Endodermal cell (in vitro differentiated cells): ENCODE results near the gene CITED2. TPM values are rescaled to one million over a fixed set of nuclear protein-coding genes. Genes with fewer than 3 reads are reported as not detected.

ENCODE experiments used
- DNase-seq: peaks from one replicate; pipeline ENCODE4 v3.0.0-alpha.2; 2017
- H3K27ac ChIP-seq: 2 replicates; pipeline ENCODE4 v1.5.1; 2013; ENCODE audit warnings: mild to moderate bottlenecking, low read depth, low read length, moderate library complexity
- H3K27me3 ChIP-seq: 2 replicates; pipeline ENCODE4 v1.6.1; 2013; ENCODE audit warnings: mild to moderate bottlenecking, low read length, moderate library complexity; ENCODE audit not compliant: insufficient read depth, control insufficient read depth, poor library complexity, severe bottlenecking
- H3K36me3 ChIP-seq: 2 replicates; pipeline ENCODE4 v1.7.0; 2013; ENCODE audit warnings: mild to moderate bottlenecking, low read length, moderate library complexity; ENCODE audit not compliant: control insufficient read depth, insufficient read depth
- H3K4me1 ChIP-seq: one replicate; pipeline ENCODE4 v1.7.0; 2013; ENCODE audit warnings: low read length; ENCODE audit not compliant: control insufficient read depth, insufficient read depth
- H3K4me3 ChIP-seq: 2 replicates; pipeline ENCODE4 v1.5.1; 2013; ENCODE audit warnings: mild to moderate bottlenecking, low read length, moderate library complexity
- H3K9ac ChIP-seq: 2 replicates; pipeline ENCODE4 v1.6.1; 2013; ENCODE audit warnings: mild to moderate bottlenecking, low read length, moderate library complexity; ENCODE audit not compliant: poor library complexity, severe bottlenecking; ENCODE audit errors: extremely low read depth
- H3K9me3 ChIP-seq: 2 replicates; pipeline ENCODE4 v1.6.1; 2013; ENCODE audit warnings: mild to moderate bottlenecking, low read length, moderate library complexity; ENCODE audit not compliant: control insufficient read depth
- H3K27ac Mint-ChIP-seq: 2 replicates; pipeline ENCODE4 v1.8.0; 2020; ENCODE audit warnings: mixed read lengths
- H3K27me3 Mint-ChIP-seq: 2 replicates; pipeline ENCODE4 v1.8.0; 2021; ENCODE audit warnings: mild to moderate bottlenecking, mixed read lengths; ENCODE audit not compliant: insufficient read depth
- H3K36me3 Mint-ChIP-seq: 2 replicates; pipeline ENCODE4 v1.8.0; 2020; ENCODE audit warnings: low read depth, mixed read lengths
- H3K4me1 Mint-ChIP-seq: 2 replicates; pipeline ENCODE4 v1.8.0; 2020; ENCODE audit warnings: mixed read lengths
- H3K4me3 Mint-ChIP-seq: 2 replicates; pipeline ENCODE4 v1.8.0; 2020; ENCODE audit warnings: mild to moderate bottlenecking, moderate library complexity, mixed read lengths
- H3K9me3 Mint-ChIP-seq: 2 replicates; pipeline ENCODE4 v1.8.0; 2020; ENCODE audit warnings: mild to moderate bottlenecking, mixed read lengths
- CTCF ChIP-seq: fragments of 200-600 bp; sonication (generic); conservative IDR thresholded peaks from 2 replicates; pipeline ENCODE4 v1.5.0; 2021; ENCODE audit warnings: antibody characterized with exemption, mild to moderate bottlenecking
- WGBS, 2 experiments: methylation state at CpG; one replicate each; pipeline versions ENCODE4 v1.1.5 to v1.1.7; 2013; ENCODE audit warnings: missing lambda C conversion rate in 2 of 2, mixed read lengths in 1 of 2; ENCODE audit not compliant: insufficient coverage in 1 of 2, insufficient read length in 1 of 2; 5-methylcytosine and 5-hydroxymethylcytosine counted together
- total RNA-seq, 2 donors: library from RNA; stranded (reverse); fragmentation: NEBNext Ultra II Directional in 1 of 2; extraction: Animal tissue kit (Norgen Biotek cat#: 25700) in 1 of 2; gene quantifications; 2 replicates in 1 of 2; 3 replicates in 1 of 2; pipeline ENCODE4 v1.2.1, GENCODE V29; 2021

Gene CITED2
- total RNA-seq, 2 donors from 2014 or later: 80.2 to 118 TPM

DNA sequence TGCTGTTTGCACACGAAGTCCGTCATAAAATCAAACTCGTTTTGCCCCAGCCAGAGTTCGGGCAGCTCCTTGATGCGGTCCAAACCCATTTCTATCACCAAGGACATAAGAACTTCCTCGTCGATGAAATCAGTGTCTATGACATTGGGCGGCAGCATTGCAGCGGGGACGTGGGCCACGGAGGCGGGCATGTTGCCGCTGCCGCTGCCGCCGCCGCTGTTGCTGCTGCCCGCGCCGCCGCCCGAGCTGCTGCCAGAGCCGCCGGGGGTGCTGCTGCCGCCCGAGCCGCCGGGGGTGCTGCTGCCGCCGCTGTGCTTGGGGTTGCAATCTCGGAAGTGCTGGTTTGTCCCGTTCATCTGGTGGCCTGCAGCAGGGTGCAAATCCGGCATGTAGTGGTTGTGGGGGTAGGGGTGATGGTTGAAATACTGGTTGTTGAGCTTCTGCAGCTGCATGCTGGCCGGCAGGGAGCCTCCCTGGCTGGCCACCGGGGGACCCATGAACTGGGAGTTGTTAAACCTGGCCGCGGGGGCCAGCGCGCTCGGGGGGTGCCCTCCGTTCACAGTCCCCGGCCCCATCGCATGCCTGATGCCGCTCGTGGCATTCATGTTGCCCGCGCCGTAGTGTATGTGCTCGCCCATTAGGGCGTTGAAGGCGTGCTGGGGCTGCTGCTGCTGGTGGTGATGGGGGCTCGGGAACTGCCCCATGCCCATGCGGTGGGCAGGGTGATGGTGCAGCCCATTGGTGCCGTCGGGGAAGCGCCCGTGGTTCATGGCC, 1.1 kb downstream of the CITED2 start:
- Mint-ChIP-seq H3K9me3 (no peaks in the 10 kb centered on the region), H3K27me3 (peaks cover 7% of the 10 kb centered on the region), H3K4me1 (peaks cover 41% of the 10 kb centered on the region), H3K4me3 (peak overlapping the region; percentile 100), H3K36me3 (peaks cover 19% of the 10 kb centered on the region), H3K27ac (peak overlapping the region; percentile 99)
- Histone ChIP-seq H3K27me3 (no peaks in the 10 kb centered on the region), H3K36me3 (peaks cover 22% of the 10 kb centered on the region), H3K9me3 (no peaks in the 10 kb centered on the region), H3K4me3 (peak overlapping the region; percentile 97), H3K27ac (peak overlapping the region; percentile 97), H3K4me1 (peaks cover 19% of the 10 kb centered on the region), H3K9ac (peak overlapping the region; percentile 95)
- peak; percentile 80 for DNase-seq
- 0% methylated on average over 16 to 57 of the region's 57 CpGs for WGBS, 2 experiments
- peak; percentile 61 for TF ChIP-seq CTCF

GRCh38 chr6:139372326-139373153, 1.9 kb downstream of the CITED2 start:
- H3K9me3 ChIP-seq: no peaks in the 10 kb centered on the region
- Mint-ChIP-seq H3K4me3 (peak overlapping the region; percentile 100), H3K27me3 (peaks cover 2% of the 10 kb centered on the region), H3K36me3 (peaks cover 19% of the 10 kb centered on the region), H3K27ac (peak overlapping the region; percentile 82), H3K4me1 (peaks cover 48% of the 10 kb centered on the region), H3K9me3 (no peaks in the 10 kb centered on the region)
- no peak for TF ChIP-seq CTCF
- peak overlapping the region; percentile 95 for H3K9ac ChIP-seq
- no peaks in the 10 kb centered on the region for H3K27me3 ChIP-seq
- H3K4me3 ChIP-seq: peak overlapping the region; percentile 97
- WGBS, 2 experiments: 11 to 20% methylated on average over 2 to 11 of the region's 14 CpGs
- H3K36me3 ChIP-seq: peaks cover 22% of the 10 kb centered on the region
- DNase-seq: no peak
- H3K27ac ChIP-seq: peak overlapping the region; percentile 97
- peaks cover 21% of the 10 kb centered on the region for H3K4me1 ChIP-seq

- peaks cover 22% of the 10 kb centered on the region for H3K36me3 ChIP-seq
- H3K9ac ChIP-seq: peak overlapping the region; percentile 95
- peak overlapping the region; percentile 97 for H3K4me3 ChIP-seq
- Mint-ChIP-seq H3K27ac (no peak overlapping the region), H3K4me1 (peaks cover 48% of the 10 kb centered on the region), H3K36me3 (peaks cover 19% of the 10 kb centered on the region), H3K4me3 (peak overlapping the region; percentile 100), H3K9me3 (no peaks in the 10 kb centered on the region), H3K27me3 (peaks cover 2% of the 10 kb centered on the region)
- TF ChIP-seq CTCF: no peak
- peaks cover 23% of the 10 kb centered on the region for H3K4me1 ChIP-seq
- no peaks in the 10 kb centered on the region for H3K9me3 ChIP-seq
- 58% methylated on average over 3 of the region's 3 CpGs; no CpG with 5 or more reads in 1 of the 2 experiments for WGBS, 2 experiments
- no peaks in the 10 kb centered on the region for H3K27me3 ChIP-seq
- DNase-seq: no peak
- H3K27ac ChIP-seq: peak overlapping the region; percentile 19
These were observed 2.8 kb downstream of the CITED2 start for GRCh38 chr6:139371421-139372203.
